Measurements from ENCODE around the gene NFIB.

Gene NFIB

DNA sequence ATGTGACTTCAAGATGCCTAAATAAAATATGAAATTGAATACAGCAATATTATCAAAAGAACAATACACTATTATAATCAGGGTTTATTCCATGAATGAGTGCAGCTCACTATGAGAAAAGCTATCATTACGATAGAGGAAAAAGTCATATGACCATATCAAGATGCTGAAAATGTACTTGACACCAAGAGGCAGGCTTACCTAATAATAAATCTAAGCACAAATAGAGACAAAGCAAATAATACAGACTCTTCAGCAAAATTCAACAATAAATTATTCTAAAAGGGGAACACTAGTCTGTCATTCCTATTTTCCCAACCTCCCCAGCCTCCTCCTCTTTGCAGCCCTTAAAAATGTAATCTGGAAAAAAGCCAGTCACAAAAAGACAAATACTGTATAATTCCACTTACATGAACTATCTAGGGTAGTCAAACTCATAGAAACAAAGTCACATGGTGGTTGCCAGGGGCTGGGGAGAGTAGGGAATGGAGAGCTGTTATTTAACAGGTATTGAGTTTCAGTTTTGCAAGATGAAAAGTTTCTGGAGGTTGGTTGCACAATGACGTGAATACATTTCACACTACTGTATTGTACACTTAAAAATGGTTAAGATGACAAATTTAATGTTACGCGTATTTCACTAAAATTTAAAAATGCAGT, 148.4 kb downstream of the NFIB start:
- no peak overlapping the region for H3K27ac Mint-ChIP-seq
- H3K4me3 Mint-ChIP-seq = no peak overlapping the region
- no peaks in the 10 kb centered on the region for H3K4me1 Mint-ChIP-seq (ENCODE audit: low read depth)
- no peaks in the 10 kb centered on the region for H3K9me3 Mint-ChIP-seq
- H3K36me3 Mint-ChIP-seq (ENCODE audit: low read depth) = no peaks in the 10 kb centered on the region
- no peaks in the 10 kb centered on the region for H3K27me3 Mint-ChIP-seq (ENCODE audit: low read depth)

GRCh38 chr9:14164908-14165307, 149.0 kb downstream of the NFIB start:
- Mint-ChIP-seq H3K27ac (no peak overlapping the region), H3K27me3 (ENCODE audit: low read depth) (no peaks in the 10 kb centered on the region), H3K4me1 (ENCODE audit: low read depth) (no peaks in the 10 kb centered on the region), H3K9me3 (no peaks in the 10 kb centered on the region), H3K36me3 (ENCODE audit: low read depth) (no peaks in the 10 kb centered on the region), H3K4me3 (no peak overlapping the region)

DNA sequence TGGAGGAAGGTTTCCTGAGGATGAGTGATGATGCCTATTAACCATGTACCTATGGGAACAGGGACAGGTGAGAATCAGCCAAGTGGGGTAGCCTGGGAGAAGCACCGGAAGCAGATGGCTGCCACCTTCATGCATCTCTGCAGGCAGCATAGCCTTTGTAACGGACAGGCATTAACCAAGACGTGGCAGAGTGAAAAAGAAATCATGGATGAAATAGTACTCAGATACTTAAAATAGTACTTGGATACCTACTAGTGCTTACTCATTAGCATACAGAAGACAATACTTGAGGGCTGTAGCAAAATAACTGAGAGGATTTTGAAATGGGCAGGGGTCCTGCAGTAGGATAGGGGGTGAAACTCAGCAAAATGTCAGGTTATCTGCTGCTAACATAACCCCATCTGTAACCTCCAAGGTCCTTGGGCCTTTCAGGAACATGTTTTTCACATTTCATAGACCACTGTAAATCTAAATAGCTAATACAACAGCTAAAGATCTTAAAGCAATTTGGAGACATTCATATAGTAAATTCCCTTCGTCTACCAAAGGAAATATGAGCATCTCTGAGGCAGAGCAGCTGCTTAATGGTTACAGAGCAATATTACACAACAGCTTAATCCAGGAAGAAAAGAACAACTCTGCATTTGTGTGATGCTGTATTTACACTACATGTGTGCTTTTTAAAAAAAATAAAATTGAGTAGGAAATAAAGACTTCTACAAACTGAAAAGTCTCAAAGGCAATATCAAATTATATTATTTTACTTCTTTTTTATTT, 154.3 kb downstream of the NFIB start:
- no peak overlapping the region for H3K27ac Mint-ChIP-seq
- H3K36me3 Mint-ChIP-seq (ENCODE audit: low read depth) = no peaks in the 10 kb centered on the region
- H3K27me3 Mint-ChIP-seq (ENCODE audit: low read depth) = no peaks in the 10 kb centered on the region
- H3K4me3 Mint-ChIP-seq = no peak overlapping the region
- H3K4me1 Mint-ChIP-seq (ENCODE audit: low read depth) = peaks cover 3% of the 10 kb centered on the region
- H3K9me3 Mint-ChIP-seq = no peaks in the 10 kb centered on the region

DNA sequence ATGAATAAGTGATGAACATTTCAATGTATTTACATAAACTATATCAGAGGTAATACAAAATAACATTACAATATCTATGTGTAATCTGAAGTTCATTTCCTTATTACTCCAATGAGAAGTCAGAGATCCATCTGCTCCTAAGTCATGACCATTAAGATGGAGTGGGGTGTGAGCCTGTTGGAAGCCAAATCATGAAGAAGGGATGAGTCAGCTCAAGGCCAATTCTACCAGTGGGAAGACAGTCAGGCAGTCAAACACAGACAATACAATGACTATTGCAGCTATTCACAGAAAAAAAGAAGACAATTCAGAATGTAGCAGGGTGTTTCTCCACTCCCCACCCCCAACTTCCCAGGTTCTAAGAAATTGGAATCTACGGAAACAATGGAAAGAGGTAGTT, 155.0 kb downstream of the NFIB start:
- no peak overlapping the region for H3K27ac Mint-ChIP-seq
- no peaks in the 10 kb centered on the region for H3K27me3 Mint-ChIP-seq (ENCODE audit: low read depth)
- no peaks in the 10 kb centered on the region for H3K9me3 Mint-ChIP-seq
- H3K4me3 Mint-ChIP-seq = no peak overlapping the region
- H3K36me3 Mint-ChIP-seq (ENCODE audit: low read depth) = no peaks in the 10 kb centered on the region
- H3K4me1 Mint-ChIP-seq (ENCODE audit: low read depth) = peaks cover 3% of the 10 kb centered on the region

DNA sequence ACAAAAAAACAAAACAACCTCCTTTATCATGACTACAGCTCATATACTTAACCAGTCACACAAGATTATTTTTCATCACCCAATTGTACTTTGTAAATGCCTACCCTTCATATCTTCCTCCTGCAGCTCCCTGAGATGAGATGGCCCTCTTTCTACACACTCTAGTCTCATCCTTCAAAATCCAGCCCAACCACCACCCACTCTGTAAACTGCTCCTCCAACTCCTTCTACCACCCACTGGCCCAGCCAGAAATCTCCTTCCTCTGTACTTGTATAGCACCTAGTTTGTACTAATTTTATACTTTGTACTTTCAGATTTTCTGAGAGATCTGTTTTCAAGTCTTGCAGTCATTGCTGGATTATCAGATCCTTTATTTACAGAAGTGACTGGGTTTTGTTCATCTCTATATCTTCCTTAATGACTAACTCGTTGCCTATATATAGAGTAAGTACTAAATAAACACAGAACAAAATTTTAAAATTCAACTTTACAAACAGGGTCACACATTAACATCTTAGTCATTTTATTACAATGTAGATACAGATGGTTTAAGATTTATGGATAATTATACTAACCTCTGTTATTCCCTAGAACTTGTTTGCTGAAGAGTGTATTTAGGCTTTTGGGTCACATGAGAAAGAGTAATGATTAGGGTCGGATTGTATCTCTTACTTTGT, 155.7 kb downstream of the NFIB start:
- no peaks in the 10 kb centered on the region for H3K27me3 Mint-ChIP-seq (ENCODE audit: low read depth)
- no peak overlapping the region for H3K27ac Mint-ChIP-seq
- H3K4me1 Mint-ChIP-seq (ENCODE audit: low read depth) = peaks cover 3% of the 10 kb centered on the region
- H3K36me3 Mint-ChIP-seq (ENCODE audit: low read depth) = no peaks in the 10 kb centered on the region
- no peak overlapping the region for H3K4me3 Mint-ChIP-seq
- H3K9me3 Mint-ChIP-seq = no peaks in the 10 kb centered on the region

DNA sequence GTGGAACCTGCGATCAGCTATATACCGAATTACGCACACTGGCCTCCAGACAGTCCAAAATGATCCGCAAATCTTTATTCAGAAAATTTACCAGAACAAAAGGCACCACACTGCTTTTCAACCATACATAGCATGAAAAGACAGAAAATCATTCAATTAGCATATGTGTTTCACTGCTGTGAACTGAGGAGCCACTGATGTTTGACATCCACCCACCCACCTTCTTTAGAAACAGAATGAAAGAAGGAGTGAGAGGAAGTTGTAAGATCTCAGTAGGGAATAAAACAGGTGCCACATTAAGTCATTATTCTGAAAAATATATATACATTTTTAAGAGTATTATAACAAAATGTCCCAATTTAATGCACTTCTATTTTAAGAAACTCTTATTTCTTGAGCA, 156.8 kb downstream of the NFIB start:
- Mint-ChIP-seq H3K4me3 (no peak overlapping the region), H3K9me3 (no peaks in the 10 kb centered on the region), H3K36me3 (ENCODE audit: low read depth) (no peaks in the 10 kb centered on the region), H3K4me1 (ENCODE audit: low read depth) (peaks cover 3% of the 10 kb centered on the region), H3K27ac (no peak overlapping the region), H3K27me3 (ENCODE audit: low read depth) (no peaks in the 10 kb centered on the region)

- H3K27ac Mint-ChIP-seq = no peak overlapping the region
- no peak overlapping the region for H3K4me3 Mint-ChIP-seq
Measured at GRCh38 chr9:14156046-14156445, 157.9 kb downstream of the NFIB start.

GRCh38 chr9:14155237-14155636, 158.7 kb downstream of the NFIB start:
- peaks cover 3% of the 10 kb centered on the region for H3K4me1 Mint-ChIP-seq (ENCODE audit: low read depth)

More at GRCh38 chr9:14156046-14156445, 157.9 kb downstream of the NFIB start:
- H3K27me3 Mint-ChIP-seq (ENCODE audit: low read depth) = no peaks in the 10 kb centered on the region
- no peaks in the 10 kb centered on the region for H3K36me3 Mint-ChIP-seq (ENCODE audit: low read depth)
- no peaks in the 10 kb centered on the region for H3K9me3 Mint-ChIP-seq
- H3K4me1 Mint-ChIP-seq (ENCODE audit: low read depth) = peaks cover 3% of the 10 kb centered on the region

GRCh38 chr9:14153310-14153720, 160.6 kb downstream of the NFIB start:
- no peak overlapping the region for H3K27ac Mint-ChIP-seq
- no peak overlapping the region for H3K4me3 Mint-ChIP-seq
- no peaks in the 10 kb centered on the region for H3K9me3 Mint-ChIP-seq
- H3K4me1 Mint-ChIP-seq (ENCODE audit: low read depth) = peaks cover 3% of the 10 kb centered on the region
- H3K36me3 Mint-ChIP-seq (ENCODE audit: low read depth) = no peaks in the 10 kb centered on the region
- no peaks in the 10 kb centered on the region for H3K27me3 Mint-ChIP-seq (ENCODE audit: low read depth)

More at GRCh38 chr9:14155237-14155636, 158.7 kb downstream of the NFIB start:
- Mint-ChIP-seq H3K36me3 (ENCODE audit: low read depth) (no peaks in the 10 kb centered on the region), H3K9me3 (no peaks in the 10 kb centered on the region), H3K27ac (no peak overlapping the region), H3K27me3 (ENCODE audit: low read depth) (no peaks in the 10 kb centered on the region), H3K4me3 (no peak overlapping the region)

GRCh38 chr9:14151451-14151850, 162.5 kb downstream of the NFIB start:
- Mint-ChIP-seq H3K27ac (no peak overlapping the region), H3K27me3 (ENCODE audit: low read depth) (no peaks in the 10 kb centered on the region), H3K9me3 (no peaks in the 10 kb centered on the region), H3K36me3 (ENCODE audit: low read depth) (no peaks in the 10 kb centered on the region), H3K4me3 (no peak overlapping the region), H3K4me1 (ENCODE audit: low read depth) (peaks cover 3% of the 10 kb centered on the region)

- no peaks in the 10 kb centered on the region for H3K36me3 Mint-ChIP-seq (ENCODE audit: low read depth)
- no peaks in the 10 kb centered on the region for H3K4me1 Mint-ChIP-seq (ENCODE audit: low read depth)
- no peak overlapping the region for H3K27ac Mint-ChIP-seq
- H3K27me3 Mint-ChIP-seq (ENCODE audit: low read depth) = no peaks in the 10 kb centered on the region
- H3K9me3 Mint-ChIP-seq = no peaks in the 10 kb centered on the region
- no peak overlapping the region for H3K4me3 Mint-ChIP-seq
Measured at GRCh38 chr9:14148501-14149103, 165.3 kb downstream of the NFIB start.

DNA sequence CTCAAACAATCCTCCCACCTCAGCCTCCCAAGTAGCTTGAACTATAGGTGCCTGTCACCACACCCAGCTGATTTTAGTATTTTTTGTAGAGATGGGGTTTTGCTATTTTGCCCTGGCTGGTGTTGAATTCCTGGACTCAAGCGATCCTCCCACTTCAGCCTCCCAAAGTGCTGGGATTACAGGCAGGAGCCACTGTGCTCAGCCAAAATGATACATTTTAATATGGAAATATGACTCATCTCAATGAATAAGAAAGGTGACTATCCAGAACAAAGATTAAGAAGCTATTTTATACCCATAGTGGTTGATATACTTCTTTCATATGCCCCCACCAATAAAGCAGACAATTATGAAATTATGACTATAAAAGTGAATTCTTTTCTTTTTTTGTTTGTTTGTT, 166.2 kb downstream of the NFIB start:
- Mint-ChIP-seq H3K36me3 (ENCODE audit: low read depth) (no peaks in the 10 kb centered on the region), H3K27ac (no peak overlapping the region), H3K4me3 (no peak overlapping the region), H3K9me3 (no peaks in the 10 kb centered on the region), H3K27me3 (ENCODE audit: low read depth) (no peaks in the 10 kb centered on the region), H3K4me1 (ENCODE audit: low read depth) (no peaks in the 10 kb centered on the region)

- no peaks in the 10 kb centered on the region for H3K4me1 Mint-ChIP-seq (ENCODE audit: low read depth)
- H3K4me3 Mint-ChIP-seq = no peak overlapping the region
- H3K9me3 Mint-ChIP-seq = no peaks in the 10 kb centered on the region
- no peak overlapping the region for H3K27ac Mint-ChIP-seq
- no peaks in the 10 kb centered on the region for H3K27me3 Mint-ChIP-seq (ENCODE audit: low read depth)
- no peaks in the 10 kb centered on the region for H3K36me3 Mint-ChIP-seq (ENCODE audit: low read depth)
Measured at GRCh38 chr9:14146201-14146874, 167.6 kb downstream of the NFIB start.

- Mint-ChIP-seq H3K27me3 (ENCODE audit: low read depth) (no peaks in the 10 kb centered on the region), H3K9me3 (no peaks in the 10 kb centered on the region), H3K36me3 (ENCODE audit: low read depth) (no peaks in the 10 kb centered on the region)
Measured at GRCh38 chr9:14144215-14144614, 169.7 kb downstream of the NFIB start.

More at GRCh38 chr9:14144215-14144614, 169.7 kb downstream of the NFIB start:
- H3K27ac Mint-ChIP-seq = no peak overlapping the region
- H3K4me3 Mint-ChIP-seq = no peak overlapping the region
- H3K4me1 Mint-ChIP-seq (ENCODE audit: low read depth) = no peaks in the 10 kb centered on the region
